Measurements from ENCODE around the gene BCKDHA.

GRCh38 chr19:41408256-41408655 is 10.6 kb downstream of the BCKDHA start:
- TF ChIP-seq CTCF (IDR thresholded peaks at IDR 0.05 in 8 of 11, conservative IDR thresholded peaks at IDR 0.05 in 3 of 11) (no peak), POLR2A (IDR thresholded peaks at IDR 0.05) (no peak), POLR2AphosphoS5 (IDR thresholded peaks at IDR 0.05) (no peak)

Data from spleen (tissue), 7 donors.